Epithelial cell of prostate (primary cell): ENCODE data around the gene QARS1.

Source experiments
- DNase-seq: peaks from one replicate; pipeline ENCODE4 v3.0.0-alpha.2; 2011; ENCODE audit warnings: low read depth, low spot score
- H3K27ac ChIP-seq: fragments of 450-650 bp; 2 replicates; pipeline ENCODE4 v1.5.1; 2017; ENCODE audit warnings: mild to moderate bottlenecking

The QARS1 gene

GRCh38 chr3:49121132-49121736 is 16.7 kb upstream of the QARS1 start:
- H3K27ac ChIP-seq, result peak overlapping the region; percentile 89
- no peak for DNase-seq

- H3K27ac ChIP-seq, result peak within 1 kb of the TSS; percentile 89
- peak; percentile 40 for DNase-seq
Measured at GRCh38 chr3:49120438-49121131, 16.0 kb upstream of the QARS1 start, which contains the start of gene USP19. Gene USP19, minus strand, starts transcription at chr3:49120823. Its CDS starts 1,678 bp downstream, at chr3:49119145.

GRCh38 chr3:49120096-49120437 is 15.5 kb upstream of the QARS1 start:
- peak overlapping the region; percentile 89 for H3K27ac ChIP-seq
- no peak for DNase-seq

- DNase-seq, result no peak
- H3K27ac ChIP-seq, result peak overlapping the region; percentile 89
Measured at GRCh38 chr3:49119439-49119838, 14.9 kb upstream of the QARS1 start.

- H3K27ac ChIP-seq, result peak overlapping the region; percentile 89
- no peak for DNase-seq
Measured at GRCh38 chr3:49119036-49119435, 14.5 kb upstream of the QARS1 start.

- DNase-seq, result no peak
- no peak overlapping the region for H3K27ac ChIP-seq
Measured at GRCh38 chr3:49112262-49112661, 7.7 kb upstream of the QARS1 start.

- H3K27ac ChIP-seq, result no peak overlapping the region
- no peak for DNase-seq
Measured at GRCh38 chr3:49111347-49111746, 6.8 kb upstream of the QARS1 start.

GRCh38 chr3:49110780-49111179 is 6.2 kb upstream of the QARS1 start:
- DNase-seq, result no peak
- no peak overlapping the region for H3K27ac ChIP-seq

GRCh38 chr3:49108346-49108745 is 3.8 kb upstream of the QARS1 start:
- DNase-seq, result no peak
- H3K27ac ChIP-seq, result no peak overlapping the region

- DNase-seq, result no peak
- peak overlapping the region; percentile 62 for H3K27ac ChIP-seq
Measured at GRCh38 chr3:49104052-49104426, 518 bp downstream of the QARS1 start.

GRCh38 chr3:49100046-49100615 is 4.4 kb downstream of the QARS1 start:
- H3K27ac ChIP-seq, result no peak overlapping the region
- DNase-seq, result no peak

GRCh38 chr3:49098910-49099630 is 5.5 kb downstream of the QARS1 start:
- no peak for DNase-seq
- H3K27ac ChIP-seq, result no peak overlapping the region

- no peak overlapping the region for H3K27ac ChIP-seq
- DNase-seq, result no peak
Measured at GRCh38 chr3:49098429-49098828, 6.1 kb downstream of the QARS1 start.

- DNase-seq, result peak; percentile 90
- peak within 1 kb of the TSS; percentile 93 for H3K27ac ChIP-seq
Measured at GRCh38 chr3:49093853-49094767, 10.4 kb downstream of the QARS1 start, which contains the start of gene QRICH1. Gene QRICH1, minus strand, starts transcription at chr3:49094071. Its CDS starts 17,054 bp downstream, at chr3:49077017.

- H3K27ac ChIP-seq, result peak overlapping the region; percentile 93
- no peak for DNase-seq
Measured at GRCh38 chr3:49092938-49093852, 11.4 kb downstream of the QARS1 start.

GRCh38 chr3:49081429-49081828 is 23.1 kb downstream of the QARS1 start:
- H3K27ac ChIP-seq, result no peak overlapping the region
- DNase-seq, result no peak

- no peak for DNase-seq
- no peak overlapping the region for H3K27ac ChIP-seq
Measured at GRCh38 chr3:49079270-49079669, 25.3 kb downstream of the QARS1 start.

- H3K27ac ChIP-seq, result no peak overlapping the region
- DNase-seq, result no peak
Measured at GRCh38 chr3:49076646-49077045, 27.9 kb downstream of the QARS1 start.

GRCh38 chr3:49076116-49076515 is 28.4 kb downstream of the QARS1 start:
- DNase-seq, result no peak
- H3K27ac ChIP-seq, result no peak overlapping the region
